GM12801 (cell line): ENCODE results near the gene DNAAF8.

Experiments
- TF ChIP-seq, protein P1 (sequence below): IDR thresholded peaks from one replicate; pipeline ENCODE4 v1.5.1; 2011; ENCODE audit warnings: control low read depth; ENCODE audit not compliant: insufficient read length; ENCODE audit errors: extremely low read depth

The DNAAF8 gene

DNA sequence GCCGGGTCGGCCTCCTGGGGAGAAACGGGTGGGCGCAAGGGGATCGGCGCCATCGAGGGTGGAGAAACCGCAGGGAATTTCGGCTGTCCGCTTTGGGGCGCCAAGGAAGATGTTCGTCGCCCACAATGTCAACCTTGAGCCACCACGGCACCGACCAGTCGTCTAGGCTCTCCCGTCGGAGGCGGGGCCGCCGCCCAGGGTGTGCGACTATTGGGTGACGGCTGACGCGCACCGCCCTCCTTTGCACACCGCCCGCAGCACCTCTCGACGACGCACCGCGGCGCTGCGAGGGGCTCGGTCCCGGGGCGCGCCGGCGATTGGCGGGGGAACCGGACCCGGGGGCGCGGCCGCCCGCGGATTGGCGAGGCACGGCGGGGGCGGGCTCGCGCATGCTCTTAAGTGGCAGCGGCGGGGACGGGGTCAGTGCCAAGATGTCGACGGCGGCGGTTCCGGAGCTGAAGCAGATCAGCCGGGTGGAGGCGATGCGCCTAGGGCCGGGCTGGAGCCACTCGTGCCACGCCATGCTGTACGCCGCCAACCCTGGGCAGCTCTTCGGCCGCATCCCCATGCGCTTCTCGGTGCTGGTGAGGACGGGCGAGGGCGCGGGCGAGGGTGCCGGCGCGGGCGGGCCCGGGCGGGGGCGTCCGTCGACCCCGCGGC, 40.9 kb upstream of the DNAAF8 start, which contains the start of gene NUDT16L1:
Gene NUDT16L1 (plus strand): TSS at position 267 of the 660 bp plus-strand sequence. CDS start 165 bp downstream, at position 432.
- TF ChIP-seq, protein P1, sequence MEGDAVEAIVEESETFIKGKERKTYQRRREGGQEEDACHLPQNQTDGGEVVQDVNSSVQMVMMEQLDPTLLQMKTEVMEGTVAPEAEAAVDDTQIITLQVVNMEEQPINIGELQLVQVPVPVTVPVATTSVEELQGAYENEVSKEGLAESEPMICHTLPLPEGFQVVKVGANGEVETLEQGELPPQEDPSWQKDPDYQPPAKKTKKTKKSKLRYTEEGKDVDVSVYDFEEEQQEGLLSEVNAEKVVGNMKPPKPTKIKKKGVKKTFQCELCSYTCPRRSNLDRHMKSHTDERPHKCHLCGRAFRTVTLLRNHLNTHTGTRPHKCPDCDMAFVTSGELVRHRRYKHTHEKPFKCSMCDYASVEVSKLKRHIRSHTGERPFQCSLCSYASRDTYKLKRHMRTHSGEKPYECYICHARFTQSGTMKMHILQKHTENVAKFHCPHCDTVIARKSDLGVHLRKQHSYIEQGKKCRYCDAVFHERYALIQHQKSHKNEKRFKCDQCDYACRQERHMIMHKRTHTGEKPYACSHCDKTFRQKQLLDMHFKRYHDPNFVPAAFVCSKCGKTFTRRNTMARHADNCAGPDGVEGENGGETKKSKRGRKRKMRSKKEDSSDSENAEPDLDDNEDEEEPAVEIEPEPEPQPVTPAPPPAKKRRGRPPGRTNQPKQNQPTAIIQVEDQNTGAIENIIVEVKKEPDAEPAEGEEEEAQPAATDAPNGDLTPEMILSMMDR, result no peak

DNA sequence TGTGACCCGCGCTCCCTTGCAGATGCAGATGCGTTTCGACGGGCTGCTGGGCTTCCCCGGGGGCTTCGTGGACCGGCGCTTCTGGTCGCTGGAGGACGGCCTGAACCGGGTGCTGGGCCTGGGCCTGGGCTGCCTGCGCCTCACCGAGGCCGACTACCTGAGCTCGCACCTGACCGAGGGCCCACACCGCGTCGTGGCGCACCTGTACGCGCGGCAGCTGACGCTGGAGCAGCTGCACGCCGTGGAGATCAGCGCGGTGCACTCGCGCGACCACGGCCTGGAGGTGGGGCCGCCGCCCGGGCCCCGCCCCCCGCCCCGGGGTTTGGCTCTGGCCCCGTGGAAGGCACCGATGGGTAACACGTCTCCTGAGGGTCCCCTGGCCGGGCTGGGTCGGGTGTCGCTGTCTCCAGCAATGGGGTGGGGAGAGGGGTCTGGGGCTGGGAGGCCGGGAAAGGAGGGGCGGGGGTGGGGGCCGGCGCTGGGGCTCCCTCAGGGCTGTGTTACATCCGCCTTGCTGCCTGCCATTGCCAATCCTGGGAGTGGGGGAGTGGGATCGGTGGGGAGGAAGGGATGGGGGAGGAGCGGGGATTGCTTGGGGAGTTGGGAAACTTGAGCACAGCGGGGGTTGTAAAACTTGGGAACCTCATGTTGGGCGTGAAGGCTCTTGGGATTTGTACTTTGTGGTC, 40.2 kb upstream of the DNAAF8 start:
- TF ChIP-seq, protein P1, result no peak

DNA sequence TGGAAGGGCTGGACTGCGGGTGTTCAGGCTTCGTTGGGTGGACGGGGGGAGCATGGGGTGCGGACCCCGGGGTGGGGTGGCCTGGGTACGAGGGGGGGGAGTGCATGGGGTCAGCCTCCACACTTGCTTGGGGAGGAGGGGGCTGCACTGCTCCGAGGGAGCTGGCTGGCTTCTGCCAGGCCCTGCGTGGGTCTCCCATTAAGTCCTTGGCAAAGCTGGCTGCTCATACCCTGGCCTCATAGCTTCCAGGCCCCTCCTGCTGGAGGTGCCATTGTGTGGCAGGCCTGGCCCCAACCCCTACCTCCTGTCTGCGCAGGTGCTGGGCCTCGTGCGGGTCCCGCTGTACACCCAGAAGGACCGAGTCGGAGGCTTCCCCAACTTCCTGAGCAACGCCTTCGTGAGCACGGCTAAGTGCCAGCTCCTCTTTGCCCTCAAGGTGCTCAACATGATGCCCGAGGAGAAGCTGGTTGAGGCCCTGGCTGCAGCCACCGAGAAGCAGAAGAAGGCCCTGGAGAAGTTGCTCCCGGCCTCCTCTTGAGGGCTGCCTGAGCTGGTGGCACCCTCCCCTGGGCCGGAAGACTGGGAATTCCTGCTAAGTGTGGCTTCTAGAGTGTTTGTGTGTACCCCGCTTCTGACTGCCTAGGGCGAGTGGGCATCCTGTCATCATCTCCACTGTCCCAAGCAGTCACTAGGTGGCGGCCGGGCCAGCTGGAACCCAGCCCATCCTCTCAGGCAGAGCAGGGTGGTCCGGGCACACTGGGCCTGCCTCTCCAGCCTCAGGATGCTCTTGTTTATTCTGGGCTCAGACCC, 39.5 kb upstream of the DNAAF8 start:
- TF ChIP-seq, protein P1, result no peak

DNA sequence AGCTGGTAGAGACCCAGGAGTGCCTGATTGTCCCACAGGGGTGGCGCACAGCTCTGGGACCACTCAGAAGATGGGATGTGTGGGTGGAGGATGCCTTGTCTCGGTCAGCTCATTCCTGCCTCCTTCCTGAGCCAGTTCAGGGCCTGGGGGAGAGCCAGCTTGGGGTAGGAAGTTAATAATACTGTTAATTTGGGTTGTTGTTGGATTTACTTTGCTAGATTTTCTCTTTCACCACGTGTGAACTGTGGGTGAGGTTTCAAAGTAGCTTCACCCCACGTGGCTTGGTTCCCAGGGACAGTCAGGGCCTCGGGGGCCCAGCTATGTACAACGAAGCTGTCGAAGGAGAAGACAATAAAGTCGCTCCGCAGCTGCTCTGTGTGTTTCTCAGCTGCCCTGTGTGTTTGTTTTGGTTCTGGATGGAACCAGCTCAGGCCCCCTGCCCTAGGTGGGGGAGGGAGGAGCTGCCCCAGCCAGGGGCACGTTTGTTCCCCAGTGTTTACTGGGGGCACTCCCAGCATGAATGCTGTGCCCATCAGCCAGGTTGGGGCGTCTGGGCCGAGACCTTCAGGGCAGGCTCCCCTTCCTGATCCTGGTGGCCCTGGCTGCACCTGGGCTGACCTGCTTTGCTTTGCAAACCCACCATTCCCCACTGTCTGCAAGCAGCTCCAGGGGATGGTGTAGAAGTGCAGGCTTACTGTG, 38.7 kb upstream of the DNAAF8 start:
- TF ChIP-seq, protein P1, result no peak

DNA sequence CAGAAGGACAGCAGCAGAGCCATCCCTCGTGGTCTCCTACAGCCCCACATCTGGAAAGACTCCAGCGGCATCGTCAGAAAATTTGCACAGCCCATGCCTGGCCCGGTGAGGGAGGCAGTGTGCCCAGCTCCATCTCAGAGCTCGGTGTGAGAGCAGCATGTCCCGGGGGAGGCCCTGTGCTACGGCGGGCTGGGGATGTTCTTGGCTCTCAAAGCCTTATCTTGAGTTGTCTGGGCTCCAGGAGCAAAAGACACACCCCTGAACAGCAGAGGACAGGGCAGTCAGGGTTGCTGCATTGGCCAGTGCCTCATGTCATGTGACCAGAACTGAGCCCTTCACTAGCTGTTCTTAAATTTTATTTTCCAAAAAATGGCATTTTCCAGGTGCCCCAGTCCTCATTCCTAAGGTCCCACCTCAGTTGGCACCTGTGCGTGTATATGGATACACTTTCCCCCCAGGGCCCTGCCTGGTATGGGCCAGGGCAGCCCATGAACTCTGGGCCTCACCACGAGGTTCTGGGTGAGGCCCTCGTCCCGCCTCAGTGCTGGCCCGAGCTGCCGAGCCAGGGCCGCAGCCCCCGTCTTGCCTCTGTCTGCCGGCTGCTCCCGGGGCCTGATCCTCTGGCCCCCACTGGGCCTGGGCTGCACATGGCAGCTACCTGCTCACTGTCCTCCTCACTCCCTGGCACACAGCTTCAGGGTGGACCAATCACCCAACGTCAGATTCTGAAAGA, 38.0 kb upstream of the DNAAF8 start:
- TF ChIP-seq, protein P1, result no peak

DNA sequence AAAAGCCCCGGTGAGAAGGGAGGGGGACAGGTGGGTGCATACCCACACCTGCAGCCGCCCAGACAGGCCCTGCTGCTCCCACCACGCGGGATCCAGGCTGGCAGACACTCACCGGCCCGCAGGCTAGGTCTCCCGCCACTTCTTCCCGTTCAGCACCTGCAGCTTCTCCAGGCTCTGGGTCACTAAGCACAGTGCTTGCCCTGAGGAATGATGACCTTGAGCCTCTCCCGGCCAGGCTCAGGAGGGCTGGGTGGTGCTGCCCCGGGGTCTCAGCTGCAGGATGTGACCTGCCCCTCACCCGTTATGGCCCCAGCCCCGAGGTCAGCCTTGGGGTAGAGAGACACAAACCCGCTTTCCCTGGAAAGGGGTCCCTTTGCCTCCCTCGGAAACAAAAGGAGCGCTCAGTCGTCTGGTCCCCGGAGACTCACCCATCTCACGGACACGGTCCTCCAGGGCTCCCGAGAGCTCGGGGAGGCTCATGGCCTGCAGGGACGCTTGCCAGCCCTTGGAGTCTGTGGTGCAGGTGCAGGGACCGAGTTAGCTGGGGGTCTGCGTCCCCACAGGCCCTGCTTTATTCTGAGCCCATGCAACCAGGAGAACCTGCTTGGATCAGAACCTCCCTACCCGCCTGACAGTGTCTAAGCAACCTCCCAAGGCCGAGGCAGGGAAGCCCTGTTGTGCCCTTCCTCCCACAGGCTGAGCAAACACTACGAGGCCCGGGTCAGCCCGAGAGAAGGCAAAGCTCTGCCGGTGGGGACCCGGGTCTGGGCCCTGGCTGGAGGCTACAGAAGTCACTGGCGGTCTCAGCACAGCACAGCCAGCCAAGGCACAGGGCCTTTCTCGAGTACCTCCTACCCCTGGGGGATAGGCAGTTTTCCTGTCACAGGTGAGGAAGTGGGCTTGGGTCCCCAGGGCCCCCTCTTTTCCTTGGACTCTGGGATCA, 37.2 kb upstream of the DNAAF8 start:
- TF ChIP-seq, protein P1, result no peak
